ENCODE measurements around the gene GNG7.
"Not testable (repeated sequence)": the region's sequence is repeated elsewhere in the genome, so short reads cannot be mapped to it uniquely, and the experiment has no call there.

Gene GNG7

GRCh38 chr19:2646866-2647535 is 55.5 kb downstream of the GNG7 start:
- no peak for DNase-seq (ENCODE audit: low read depth in 4 of 4, low spot score in 1 of 4)

GRCh38 chr19:2645826-2646225 is 56.7 kb downstream of the GNG7 start:
- DNase-seq (ENCODE audit: low read depth in 4 of 4, low spot score in 1 of 4), result no peak

- DNase-seq (ENCODE audit: low read depth in 4 of 4, low spot score in 1 of 4), result not testable (repeated sequence)
Observed at GRCh38 chr19:2643123-2643737, 59.3 kb downstream of the GNG7 start.

- no peak for DNase-seq (ENCODE audit: low read depth in 4 of 4, low spot score in 1 of 4)
Observed at GRCh38 chr19:2641332-2641698, 61.2 kb downstream of the GNG7 start.

GRCh38 chr19:2640563-2641331 is 61.7 kb downstream of the GNG7 start:
- no peak for DNase-seq (ENCODE audit: low read depth in 4 of 4, low spot score in 1 of 4)

GRCh38 chr19:2639999-2640398 is 62.5 kb downstream of the GNG7 start:
- DNase-seq (ENCODE audit: low read depth in 4 of 4, low spot score in 1 of 4), result no peak

- DNase-seq (ENCODE audit: low read depth in 4 of 4, low spot score in 1 of 4), result no peak
Observed at GRCh38 chr19:2638417-2638940, 64.0 kb downstream of the GNG7 start.

GRCh38 chr19:2636897-2637683 is 65.4 kb downstream of the GNG7 start:
- peak; percentile 54 to 64 (median 60) for DNase-seq (ENCODE audit: low read depth in 4 of 4, low spot score in 1 of 4)

GRCh38 chr19:2636141-2636896 is 66.2 kb downstream of the GNG7 start:
- no peak for DNase-seq (ENCODE audit: low read depth in 4 of 4, low spot score in 1 of 4)

GRCh38 chr19:2634960-2635359 is 67.5 kb downstream of the GNG7 start:
- DNase-seq (ENCODE audit: low read depth in 4 of 4, low spot score in 1 of 4), result no peak

- DNase-seq (ENCODE audit: low read depth in 4 of 4, low spot score in 1 of 4), result no peak
Observed at GRCh38 chr19:2634228-2634951, 68.1 kb downstream of the GNG7 start.

GRCh38 chr19:2633693-2634075 is 68.8 kb downstream of the GNG7 start:
- no peak for DNase-seq (ENCODE audit: low read depth in 4 of 4, low spot score in 1 of 4)

GRCh38 chr19:2631213-2631821 is 71.2 kb downstream of the GNG7 start:
- DNase-seq (ENCODE audit: low read depth in 4 of 4, low spot score in 1 of 4), result no peak

GRCh38 chr19:2630352-2631001 is 72.0 kb downstream of the GNG7 start:
- no peak for DNase-seq (ENCODE audit: low read depth in 4 of 4, low spot score in 1 of 4)

GRCh38 chr19:2629491-2630351 is 72.8 kb downstream of the GNG7 start:
- no peak for DNase-seq (ENCODE audit: low read depth in 4 of 4, low spot score in 1 of 4)

- no peak for DNase-seq (ENCODE audit: low read depth in 4 of 4, low spot score in 1 of 4)
Observed at GRCh38 chr19:2628597-2628996, 73.9 kb downstream of the GNG7 start.

- no peak for DNase-seq (ENCODE audit: low read depth in 4 of 4, low spot score in 1 of 4)
Observed at GRCh38 chr19:2627855-2628254, 74.6 kb downstream of the GNG7 start.

GRCh38 chr19:2627319-2627829 is 75.1 kb downstream of the GNG7 start:
- DNase-seq (ENCODE audit: low read depth in 4 of 4, low spot score in 1 of 4), result peak in 2 of 4 experiments; percentile 24 to 61

All from stimulated activated CD4-positive, alpha-beta T cell treated with anti-CD3 and anti-CD28 coated beads, Interleukin-1b, Interleukin-23, amount 100 ng/mL, for 24 hours (primary cell).